Gastroesophageal sphincter (tissue), 3 donors: ENCODE measurements around the gene PPFIA1.

Experiments
- POLR2A ChIP-seq, 2 donors: fragments of 450-650 bp; IDR thresholded peaks; one replicate each; pipeline ENCODE4 v1.6.1; 2017; ENCODE audit warnings: antibody characterized with exemption in 2 of 2, mild to moderate bottlenecking in 2 of 2, moderate library complexity in 1 of 2
- POLR2AphosphoS5 ChIP-seq: sonication (generic); formaldehyde crosslinking; IDR thresholded peaks from one replicate; pipeline ENCODE4 v1.6.1; 2017; ENCODE audit warnings: antibody characterized with exemption
- TF ChIP-seq, protein P1 (sequence below), 4 experiments: fragments of 200-600 bp in 2 of 4; fragments of 450-650 bp in 2 of 4; sonication (generic) in 1 of 4; IDR thresholded peaks; one replicate each; pipeline ENCODE4 v1.5.1; 2017 to 2019; ENCODE audit warnings: antibody characterized with exemption in 4 of 4, mild to moderate bottlenecking in 2 of 4, moderate library complexity in 2 of 4

GRCh38 chr11:70226183-70226582 lies 44.3 kb upstream of the PPFIA1 start:
- TF ChIP-seq, protein P1, sequence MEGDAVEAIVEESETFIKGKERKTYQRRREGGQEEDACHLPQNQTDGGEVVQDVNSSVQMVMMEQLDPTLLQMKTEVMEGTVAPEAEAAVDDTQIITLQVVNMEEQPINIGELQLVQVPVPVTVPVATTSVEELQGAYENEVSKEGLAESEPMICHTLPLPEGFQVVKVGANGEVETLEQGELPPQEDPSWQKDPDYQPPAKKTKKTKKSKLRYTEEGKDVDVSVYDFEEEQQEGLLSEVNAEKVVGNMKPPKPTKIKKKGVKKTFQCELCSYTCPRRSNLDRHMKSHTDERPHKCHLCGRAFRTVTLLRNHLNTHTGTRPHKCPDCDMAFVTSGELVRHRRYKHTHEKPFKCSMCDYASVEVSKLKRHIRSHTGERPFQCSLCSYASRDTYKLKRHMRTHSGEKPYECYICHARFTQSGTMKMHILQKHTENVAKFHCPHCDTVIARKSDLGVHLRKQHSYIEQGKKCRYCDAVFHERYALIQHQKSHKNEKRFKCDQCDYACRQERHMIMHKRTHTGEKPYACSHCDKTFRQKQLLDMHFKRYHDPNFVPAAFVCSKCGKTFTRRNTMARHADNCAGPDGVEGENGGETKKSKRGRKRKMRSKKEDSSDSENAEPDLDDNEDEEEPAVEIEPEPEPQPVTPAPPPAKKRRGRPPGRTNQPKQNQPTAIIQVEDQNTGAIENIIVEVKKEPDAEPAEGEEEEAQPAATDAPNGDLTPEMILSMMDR (IDR thresholded peaks at IDR 0.05): no peak
- TF ChIP-seq POLR2AphosphoS5 (no peak), POLR2A (IDR thresholded peaks at IDR 0.05) (no peak)
